Measurements from ENCODE around the gene PATL1. TPM values are rescaled to one million over a fixed set of nuclear protein-coding genes. Genes with fewer than 3 reads are reported as not detected.

Gene PATL1
- total and polyA plus RNA-seq, 2 donors (not counting 1 experiment from before 2014, with no cell fraction given), result 40.8 to 45.0 TPM

GRCh38 chr11:59614277-59615119 lies 54.3 kb downstream of the PATL1 start:
- intact Hi-C loops (cut with micrococcal nuclease), result loop anchor here (1.0 to 2.0 kb wide), 3 partner anchors 46 to 470 kb away; partner anchors contain the start of gene STX3
- Histone ChIP-seq H3K9me3 (ENCODE audit: control extremely low read depth in 1 of 3, control insufficient read depth in 2 of 3, insufficient read depth in 1 of 3, low read length in 2 of 3) (no peaks in the 10 kb centered on the region), H3K27me3 (replicated peaks in 1 of 4; ENCODE audit: control extremely low read depth in 1 of 4, control insufficient read depth in 3 of 4, insufficient read depth in 4 of 4, low read length in 3 of 4) (no peaks in the 10 kb centered on the region), H3K4me1 (ENCODE audit: control insufficient read depth in 2 of 2, insufficient read depth in 2 of 2, low read length in 2 of 2) (peaks cover 20% of the 10 kb centered on the region in 2 donors), H3K9ac (ENCODE audit: low read length) (peak overlapping the region; percentile 79), H3K27ac (ENCODE audit: low read length in 2 of 2) (peak overlapping the region; percentile 69 to 90), H3K4me3 (ENCODE audit: control extremely low read depth in 1 of 5, extremely low read depth in 1 of 5, insufficient read depth in 1 of 5, low read depth in 2 of 5, low read length in 4 of 5) (peak overlapping the region; percentile 47 to 86 (median 77)), H3K4me2 (replicated peaks; ENCODE audit: low read depth, low read length, poor library complexity, severe bottlenecking) (peak overlapping the region; percentile 96), H2AFZ (ENCODE audit: insufficient read depth, low read depth, low read length, poor library complexity, severe bottlenecking) (peak overlapping the region; percentile 61), H3K36me3 (replicated peaks in 1 of 2; ENCODE audit: control extremely low read depth in 1 of 2, control insufficient read depth in 1 of 2, extremely low read depth in 1 of 2, insufficient read depth in 2 of 2, low read length in 1 of 2) (peaks cover 3 to 18% of the 10 kb centered on the region in 2 experiments), H3K79me2 (ENCODE audit: control insufficient read depth, insufficient read depth, low read length) (peaks cover 56% of the 10 kb centered on the region), H4K20me1 (ENCODE audit: control insufficient read depth, insufficient read depth, low read length, poor library complexity, severe bottlenecking) (peaks cover 52% of the 10 kb centered on the region)
- ChIA-PET CTCF (interaction anchor here (0.8 to 3.2 kb wide), 4 partner anchors 10 to 77 kb away, joined by 3 to 10 read pairs (median 4); partner anchors contain the start of gene PATL1), POLR2A (interaction anchor here (0.6 to 2.2 kb wide), 6 partner anchors 48 to 1547 kb away, joined by 3 to 8 read pairs (median 3); no protein-coding TSS in a partner anchor)
- Mint-ChIP-seq H3K9me3 (ENCODE audit: insufficient read depth) (no peaks in the 10 kb centered on the region), H3K27ac (peak overlapping the region; percentile 87), H3K4me3 (peak overlapping the region; percentile 89), H3K27me3 (no peaks in the 10 kb centered on the region), H3K4me1 (peaks cover 43% of the 10 kb centered on the region)
- ATAC-seq (ENCODE audit: low read depth), result no peak
- WGBS (ENCODE audit: insufficient coverage), result 28% methylated on average over 13 of the region's 13 CpGs
- no peak for DNase-seq
- no peak for TF ChIP-seq EZH2 (IDR thresholded peaks at IDR 0.05; ENCODE audit: borderline replicate concordance, insufficient read depth, low read depth, low read length, poor library complexity, severe bottlenecking)
- no peak for TF ChIP-seq CTCF (IDR thresholded peaks at IDR 0.05)
